Lower leg skin (tissue), 3 donors: ENCODE measurements around the gene OR51E1.

ENCODE experiments used
- POLR2A ChIP-seq, 2 donors: fragments of 450-650 bp; IDR thresholded peaks; one replicate each; pipeline ENCODE4 v1.6.1; 2016 to 2017; ENCODE audit warnings: antibody characterized with exemption in 2 of 2, mild to moderate bottlenecking in 1 of 2, moderate library complexity in 1 of 2
- TF ChIP-seq, protein P1 (sequence below), 3 donors: fragments of 450-650 bp; IDR thresholded peaks; one replicate each; pipeline ENCODE4 v1.5.1; 2016; ENCODE audit warnings: antibody characterized with exemption in 3 of 3, mild to moderate bottlenecking in 3 of 3, moderate library complexity in 2 of 3

- TF ChIP-seq, protein P1, sequence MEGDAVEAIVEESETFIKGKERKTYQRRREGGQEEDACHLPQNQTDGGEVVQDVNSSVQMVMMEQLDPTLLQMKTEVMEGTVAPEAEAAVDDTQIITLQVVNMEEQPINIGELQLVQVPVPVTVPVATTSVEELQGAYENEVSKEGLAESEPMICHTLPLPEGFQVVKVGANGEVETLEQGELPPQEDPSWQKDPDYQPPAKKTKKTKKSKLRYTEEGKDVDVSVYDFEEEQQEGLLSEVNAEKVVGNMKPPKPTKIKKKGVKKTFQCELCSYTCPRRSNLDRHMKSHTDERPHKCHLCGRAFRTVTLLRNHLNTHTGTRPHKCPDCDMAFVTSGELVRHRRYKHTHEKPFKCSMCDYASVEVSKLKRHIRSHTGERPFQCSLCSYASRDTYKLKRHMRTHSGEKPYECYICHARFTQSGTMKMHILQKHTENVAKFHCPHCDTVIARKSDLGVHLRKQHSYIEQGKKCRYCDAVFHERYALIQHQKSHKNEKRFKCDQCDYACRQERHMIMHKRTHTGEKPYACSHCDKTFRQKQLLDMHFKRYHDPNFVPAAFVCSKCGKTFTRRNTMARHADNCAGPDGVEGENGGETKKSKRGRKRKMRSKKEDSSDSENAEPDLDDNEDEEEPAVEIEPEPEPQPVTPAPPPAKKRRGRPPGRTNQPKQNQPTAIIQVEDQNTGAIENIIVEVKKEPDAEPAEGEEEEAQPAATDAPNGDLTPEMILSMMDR (IDR thresholded peaks at IDR 0.05) = no peak
- no peak for TF ChIP-seq POLR2A (IDR thresholded peaks at IDR 0.05)
These were observed 20.4 kb downstream of the OR51E1 start for GRCh38 chr11:4664183-4664582.
